Astrocyte of the cerebellum (primary cell): ENCODE results near the gene MYZAP.

Source experiments
- DNase-seq: peaks from one replicate; pipeline ENCODE4 v3.0.0-alpha.2; 2011; ENCODE audit warnings: low read depth
- H3K4me3 ChIP-seq: 2 replicates; pipeline ENCODE4 v1.5.1; 2011; ENCODE audit warnings: mild to moderate bottlenecking, low read depth, low read length, moderate library complexity
- CTCF ChIP-seq: IDR thresholded peaks from 2 replicates; pipeline ENCODE4 v1.5.1; 2012; ENCODE audit warnings: low read length, low read depth, moderate library complexity, mild to moderate bottlenecking; ENCODE audit errors: missing control alignments
- in situ Hi-C: cut with HindIII; loops from 2 replicates; pipeline ENCODE4 v1.10.0; 2017; ENCODE audit warnings: low sequenced_read_pairs

Gene MYZAP

GRCh38 chr15:57685306-57686095, 93.8 kb downstream of the MYZAP start:
- no peak overlapping the region for H3K4me3 ChIP-seq
- no peak for DNase-seq
- TF ChIP-seq CTCF = no peak
- in situ Hi-C loops = no loop called here

DNA sequence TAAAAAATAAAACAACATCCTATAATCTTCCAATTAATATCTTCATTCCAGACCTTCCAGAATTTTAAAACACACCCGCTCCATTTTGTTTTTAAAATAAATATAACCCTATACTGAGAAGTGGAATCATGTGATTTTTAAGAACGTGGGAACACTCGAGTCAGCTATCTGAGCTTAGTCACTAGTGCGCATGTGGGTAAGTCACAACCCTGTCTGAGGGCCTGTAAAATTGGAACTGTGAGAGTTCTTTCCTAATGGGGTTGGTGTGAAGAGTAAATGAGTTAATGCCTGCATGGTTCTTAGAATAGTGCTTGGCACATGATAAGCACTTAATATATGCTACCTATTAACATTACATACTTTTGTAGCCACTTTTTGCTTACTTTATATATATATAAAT, 95.0 kb downstream of the MYZAP start:
- in situ Hi-C loops = no loop called here
- DNase-seq = no peak
- H3K4me3 ChIP-seq = no peak overlapping the region
- TF ChIP-seq CTCF = no peak

- in situ Hi-C loops = no loop called here
- H3K4me3 ChIP-seq = no peak overlapping the region
- no peak for TF ChIP-seq CTCF
These were observed 98.8 kb downstream of the MYZAP start for GRCh38 chr15:57690341-57690966.

DNA sequence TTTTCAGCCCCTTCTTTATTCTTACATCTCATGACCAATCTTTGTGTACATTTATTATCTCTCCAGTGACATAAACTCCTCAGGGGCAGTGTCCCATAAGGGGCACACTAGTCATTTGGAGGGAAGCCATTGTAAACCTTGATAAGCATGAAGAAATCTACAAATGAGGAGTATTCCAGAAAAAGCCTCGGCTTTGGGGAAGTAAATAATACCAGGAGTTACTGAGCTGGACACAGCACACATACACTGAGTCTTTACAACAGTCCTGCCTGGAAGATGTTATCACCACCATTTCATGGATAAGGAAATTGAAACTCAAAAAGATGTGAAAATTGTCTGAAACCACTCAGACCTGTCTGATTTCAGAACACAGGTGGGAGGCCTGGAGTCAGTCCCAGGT, 99.4 kb downstream of the MYZAP start:
- in situ Hi-C loops = no loop called here
- no peak for TF ChIP-seq CTCF
- no peak for DNase-seq
- H3K4me3 ChIP-seq = no peak overlapping the region

More at GRCh38 chr15:57690341-57690966, 98.8 kb downstream of the MYZAP start:
- DNase-seq = no peak

GRCh38 chr15:57692709-57693108, 101.0 kb downstream of the MYZAP start:
- TF ChIP-seq CTCF = no peak
- in situ Hi-C loops = no loop called here
- no peak for DNase-seq
- no peak overlapping the region for H3K4me3 ChIP-seq

GRCh38 chr15:57694279-57694678, 102.6 kb downstream of the MYZAP start:
- no peak overlapping the region for H3K4me3 ChIP-seq
- no peak for TF ChIP-seq CTCF
- no peak for DNase-seq
- in situ Hi-C loops = no loop called here
